ENCODE measurements around the gene PRDX3.

The PRDX3 gene

GRCh38 chr10:119118231-119118630 lies 60.4 kb downstream of the PRDX3 start:
- no peak for DNase-seq
